GM18517 (cell line): ENCODE results near the gene EGLN1.

ENCODE experiments used
- ATAC-seq: cut with Tn5 transposase; IDR thresholded peaks from one replicate; pipeline ENCODE4 v1.9.1; 2021; ENCODE audit warnings: mild to moderate bottlenecking, moderate library complexity; ENCODE audit not compliant: unreplicated experiment

EGLN1 gene

GRCh38 chr1:231397886-231398671 lies 24.0 kb downstream of the EGLN1 start:
- no peak for ATAC-seq

GRCh38 chr1:231396643-231397042 lies 25.4 kb downstream of the EGLN1 start:
- no peak for ATAC-seq

GRCh38 chr1:231395998-231396390 lies 26.1 kb downstream of the EGLN1 start:
- no peak for ATAC-seq

GRCh38 chr1:231395076-231395997 lies 26.8 kb downstream of the EGLN1 start:
- ATAC-seq: no peak

- ATAC-seq: no peak
Observed at GRCh38 chr1:231393668-231394067, 28.4 kb downstream of the EGLN1 start.

GRCh38 chr1:231392389-231393131 lies 29.5 kb downstream of the EGLN1 start:
- ATAC-seq: no peak

- no peak for ATAC-seq
Observed at GRCh38 chr1:231390071-231390470, 32.0 kb downstream of the EGLN1 start.

GRCh38 chr1:231387770-231388669 lies 34.1 kb downstream of the EGLN1 start:
- ATAC-seq: no peak

GRCh38 chr1:231386466-231386865 lies 35.6 kb downstream of the EGLN1 start:
- no peak for ATAC-seq

- ATAC-seq: no peak
Observed at GRCh38 chr1:231385416-231385748, 36.7 kb downstream of the EGLN1 start.

- ATAC-seq: no peak
Observed at GRCh38 chr1:231384696-231385415, 37.2 kb downstream of the EGLN1 start.

GRCh38 chr1:231383159-231383860 lies 38.8 kb downstream of the EGLN1 start:
- no peak for ATAC-seq

GRCh38 chr1:231382426-231382825 lies 39.7 kb downstream of the EGLN1 start:
- ATAC-seq: no peak

- ATAC-seq: no peak
Observed at GRCh38 chr1:231381729-231382128, 40.4 kb downstream of the EGLN1 start.

- no peak for ATAC-seq
Observed at GRCh38 chr1:231376875-231377549, 45.1 kb downstream of the EGLN1 start.

GRCh38 chr1:231376101-231376500 lies 46.0 kb downstream of the EGLN1 start:
- no peak for ATAC-seq

GRCh38 chr1:231374394-231374793 lies 47.7 kb downstream of the EGLN1 start:
- no peak for ATAC-seq

GRCh38 chr1:231372501-231372900 lies 49.6 kb downstream of the EGLN1 start:
- no peak for ATAC-seq

- ATAC-seq: no peak
Observed at GRCh38 chr1:231369282-231369681, 52.8 kb downstream of the EGLN1 start.
